Keratinocyte (primary cell): ENCODE data around the gene PLAAT2. TPM values are rescaled to one million over a fixed set of nuclear protein-coding genes. Genes with fewer than 3 reads are reported as not detected.

Experiments used
- DNase-seq: peaks from one replicate; pipeline ENCODE4 v3.0.0-alpha.2; 2011; ENCODE audit warnings: low read depth, missing footprints, low spot score
- FAIRE-seq: peaks from 2 replicates; lab custom pipeline; 2011; peaks lifted over from hg19 to GRCh38; lab: Jason Lieb, UNC
- H2AFZ ChIP-seq: 2 replicates; pipeline ENCODE4 v1.6.0; 2012; ENCODE audit warnings: low read length, control low read depth, inconsistent platforms; ENCODE audit not compliant: control insufficient read depth
- H3K27ac ChIP-seq: 2 replicates; pipeline ENCODE4 v1.5.1; 2011; ENCODE audit warnings: low read length; ENCODE audit not compliant: control insufficient read depth, insufficient read depth
- H3K27me3 ChIP-seq: 3 replicates; pipeline ENCODE4 v1.6.0; 2011; ENCODE audit warnings: low read length; ENCODE audit not compliant: control insufficient read depth, insufficient read depth; ENCODE audit errors: extremely low read depth
- H3K36me3 ChIP-seq, 2 experiments: 2 replicates in 1 of 2; 3 replicates in 1 of 2; pipeline ENCODE4 v1.5.1; 2011; ENCODE audit warnings: low read length in 2 of 2, mild to moderate bottlenecking in 1 of 2; ENCODE audit not compliant: control insufficient read depth in 2 of 2, insufficient read depth in 2 of 2; ENCODE audit errors: extremely low read depth in 1 of 2
- H3K4me1 ChIP-seq: 3 replicates; pipeline ENCODE4 v1.5.1; 2011; ENCODE audit warnings: low read length; ENCODE audit not compliant: control insufficient read depth, insufficient read depth; ENCODE audit errors: extremely low read depth
- H3K4me2 ChIP-seq: 3 replicates; pipeline ENCODE4 v1.6.0; 2011; ENCODE audit warnings: low read depth, low read length; ENCODE audit not compliant: control insufficient read depth, insufficient read depth; ENCODE audit errors: extremely low read depth
- H3K4me3 ChIP-seq, 3 experiments: fragments of 200-600 bp in 1 of 3; sonication (generic) in 1 of 3; 2 replicates in 2 of 3; 3 replicates in 1 of 3; pipeline ENCODE4 v1.5.1; 2011 to 2016; ENCODE audit warnings: low read length in 3 of 3, mild to moderate bottlenecking in 3 of 3, control low read depth in 2 of 3, inconsistent platforms in 1 of 3, low read depth in 1 of 3, mixed read lengths in 1 of 3, mixed run types in 1 of 3, moderate library complexity in 1 of 3; ENCODE audit not compliant: control insufficient read depth in 2 of 3, insufficient read depth in 2 of 3; ENCODE audit errors: extremely low read depth in 1 of 3
- H3K79me2 ChIP-seq: 2 replicates; pipeline ENCODE4 v1.6.0; 2012; ENCODE audit warnings: low read length; ENCODE audit not compliant: control insufficient read depth, insufficient read depth
- H3K9ac ChIP-seq: 3 replicates; pipeline ENCODE4 v1.6.0; 2011; ENCODE audit warnings: low read length; ENCODE audit not compliant: control insufficient read depth, insufficient read depth; ENCODE audit errors: extremely low read depth
- H3K9me1 ChIP-seq: 3 replicates; pipeline ENCODE4 v1.6.0; 2011; ENCODE audit warnings: low read length; ENCODE audit not compliant: control insufficient read depth, insufficient read depth; ENCODE audit errors: extremely low read depth
- H3K9me3 ChIP-seq: 2 replicates; pipeline ENCODE4 v1.5.1; 2012; ENCODE audit warnings: low read depth, low read length; ENCODE audit not compliant: control insufficient read depth
- H4K20me1 ChIP-seq: 3 replicates; pipeline ENCODE4 v1.6.0; 2011; ENCODE audit warnings: low read length; ENCODE audit not compliant: control insufficient read depth, insufficient read depth; ENCODE audit errors: extremely low read depth
- CTCF ChIP-seq, 3 experiments: IDR thresholded peaks in 1 of 3; conservative IDR thresholded peaks in 1 of 3; optimal IDR thresholded peaks in 1 of 3; 2 replicates in 2 of 3; 3 replicates in 1 of 3; pipeline versions ENCODE3 to v1.5.1; 2011; ENCODE audit warnings: low read length in 3 of 3, mild to moderate bottlenecking in 3 of 3, moderate library complexity in 2 of 3, control low read depth in 1 of 3, inconsistent platforms in 1 of 3; ENCODE audit not compliant: insufficient read depth in 2 of 3; ENCODE audit errors: extremely low read depth in 1 of 3
- EZH2 ChIP-seq: IDR thresholded peaks from one replicate; pipeline ENCODE4 v1.6.1; 2012; ENCODE audit warnings: inconsistent platforms, mild to moderate bottlenecking, low read length, moderate library complexity
- dilution Hi-C: fragments of 300-500 bp; cut with MboI; formaldehyde crosslinking; loops from one replicate; pipeline ENCODE4 v1.7.0; 2020; ENCODE audit warnings: low sequenced_read_pairs; ENCODE audit not compliant: extremely low pct_ligation_motif_present
- polyA plus RNA-seq, 5 experiments: library from polyadenylated mRNA; depleted of rRNA in 3 of 5; stranded (reverse) in 3 of 5; stranded (forward) in 1 of 5; unstranded in 1 of 5; fragments of >200 nt; gene quantifications; 1 replicate in 1 of 5; 2 replicates in 3 of 5; 3 replicates in 1 of 5; pipeline versions ENCODE4 v1.2.1 to v1.2.3, GENCODE V29; 2011 to 2012; ENCODE audit warnings: missing spikeins in 2 of 5, low read depth in 1 of 5, low replicate concordance in 1 of 5

PLAAT2 gene
- polyA plus RNA-seq, 1 donor (not counting 4 experiments of a cell fraction or from before 2014, with no cell fraction given): 0.29 TPM

GRCh38 chr11:63564056-63564774 lies 1.0 kb upstream of the PLAAT2 start:
- no peaks in the 10 kb centered on the region for H3K9me1 ChIP-seq
- H3K9ac ChIP-seq: no peak overlapping the region
- DNase-seq: no peak
- no peak overlapping the region for H2AFZ ChIP-seq
- no peaks in the 10 kb centered on the region for H3K27me3 ChIP-seq
- no peaks in the 10 kb centered on the region for H4K20me1 ChIP-seq
- H3K36me3 ChIP-seq: no peaks in the 10 kb centered on the region
- H3K9me3 ChIP-seq: no peaks in the 10 kb centered on the region
- peak overlapping the region; percentile 99 for H3K27ac ChIP-seq
- peaks cover 48% of the 10 kb centered on the region for H3K4me1 ChIP-seq
- no peak overlapping the region for H3K4me3 ChIP-seq
- TF ChIP-seq CTCF (optimal IDR thresholded peaks at IDR 0.05 in 1 of 3, IDR thresholded peaks at IDR 0.05 in 1 of 3, conservative IDR thresholded peaks at IDR 0.05 in 1 of 3; ENCODE audit: extremely low read depth in 1 of 3, insufficient read depth in 2 of 3, low read length in 3 of 3) (no peak), EZH2 (no peak)
- H3K4me2 ChIP-seq: no peak overlapping the region
- H3K79me2 ChIP-seq: no peaks in the 10 kb centered on the region
- FAIRE-seq: no peak
- dilution Hi-C loops: no loop called here

- DNase-seq (no peak), FAIRE-seq (no peak)
- Histone ChIP-seq H3K9me3 (no peaks in the 10 kb centered on the region), H3K9ac (no peak overlapping the region), H3K4me3 (no peak overlapping the region), H2AFZ (peak overlapping the region; percentile 53), H3K79me2 (no peaks in the 10 kb centered on the region), H3K4me1 (peaks cover 22% of the 10 kb centered on the region), H3K4me2 (peak overlapping the region; percentile 55), H3K27me3 (no peaks in the 10 kb centered on the region), H3K36me3 (no peaks in the 10 kb centered on the region), H3K27ac (no peak overlapping the region), H3K9me1 (no peaks in the 10 kb centered on the region), H4K20me1 (no peaks in the 10 kb centered on the region)
- dilution Hi-C loops: no loop called here
- TF ChIP-seq EZH2: no peak
- no peak for TF ChIP-seq CTCF (optimal IDR thresholded peaks at IDR 0.05 in 1 of 3, IDR thresholded peaks at IDR 0.05 in 1 of 3, conservative IDR thresholded peaks at IDR 0.05 in 1 of 3; ENCODE audit: extremely low read depth in 1 of 3, insufficient read depth in 2 of 3, low read length in 3 of 3)
Observed at GRCh38 chr11:63560506-63561180, 2.5 kb downstream of the PLAAT2 start.
